Endothelial cell of umbilical vein (primary cell): ENCODE measurements around the gene IGSF11. TPM values are rescaled to one million over a fixed set of nuclear protein-coding genes. Genes with fewer than 3 reads are reported as not detected.

Experiments
- BruUV-seq: library from RNA; stranded (reverse); fragments of 400-500 nt; replicated peaks from 2 replicates; lab custom pipeline; 2021; lab: Mats Ljungman, UMichigan
- CTCF ChIA-PET: fragments of 300-600, 350-600 bp; sonication (Branson Sonifier 250); formaldehyde crosslinking; loops from one replicate; lab custom pipeline; 2021; ENCODE audit warnings: antibody characterized with exemption, inconsistent platforms; lab: Charles Lee
- POLR2A ChIA-PET: fragments of 300-600, 350-600 bp; sonication (Branson Sonifier 250); formaldehyde crosslinking; loops from one replicate; lab custom pipeline; 2021; ENCODE audit warnings: antibody characterized with exemption, inconsistent platforms; lab: Charles Lee
- DNase-seq: peaks from one replicate; pipeline ENCODE4 v3.0.0-alpha.2; 2011; ENCODE audit warnings: low read depth, low spot score
- FAIRE-seq: peaks from 2 replicates; lab custom pipeline; 2011; peaks lifted over from hg19 to GRCh38; lab: Jason Lieb, UNC
- H2AFZ ChIP-seq: 2 replicates; pipeline ENCODE4 v1.6.0; 2012; ENCODE audit warnings: low read depth, low read length, control low read depth, inconsistent platforms
- H3K27ac ChIP-seq: 2 replicates; pipeline ENCODE4 v1.5.1; 2011; ENCODE audit warnings: low read depth, mild to moderate bottlenecking, control low read depth, low read length, moderate library complexity; ENCODE audit not compliant: insufficient read depth
- H3K27me3 ChIP-seq, 2 experiments: 2 replicates each; pipeline versions ENCODE4 v1.6.0 to v1.6.1; 2011; ENCODE audit warnings: low read length in 2 of 2, mixed read lengths in 1 of 2; ENCODE audit not compliant: control insufficient read depth in 2 of 2, insufficient read depth in 2 of 2
- H3K36me3 ChIP-seq, 2 experiments: 2 replicates in 1 of 2; 3 replicates in 1 of 2; pipeline ENCODE4 v1.5.1; 2011; ENCODE audit warnings: low read length in 2 of 2, mild to moderate bottlenecking in 1 of 2, moderate library complexity in 1 of 2; ENCODE audit not compliant: control insufficient read depth in 2 of 2, insufficient read depth in 2 of 2; ENCODE audit errors: extremely low read depth in 1 of 2
- H3K4me1 ChIP-seq: 3 replicates; pipeline ENCODE4 v1.5.1; 2011; ENCODE audit warnings: mild to moderate bottlenecking, low read length; ENCODE audit not compliant: control insufficient read depth, insufficient read depth; ENCODE audit errors: extremely low read depth
- H3K4me2 ChIP-seq: 2 replicates; pipeline ENCODE4 v1.6.1; 2011; ENCODE audit warnings: low read length, control low read depth, mixed read lengths; ENCODE audit not compliant: insufficient read depth
- H3K4me3 ChIP-seq, 3 experiments: fragments of 200-600 bp in 1 of 3; sonication (generic), shearing (Covaris generic) in 1 of 3; replicated peaks in 1 of 3; 2 replicates each; pipeline ENCODE4 v1.5.1; 2011 to 2016; ENCODE audit warnings: control low read depth in 3 of 3, low read length in 3 of 3, mild to moderate bottlenecking in 2 of 3, inconsistent platforms in 1 of 3, low read depth in 1 of 3, moderate library complexity in 1 of 3; ENCODE audit not compliant: insufficient read depth in 1 of 3
- H3K79me2 ChIP-seq: 2 replicates; pipeline ENCODE4 v1.6.0; 2012; ENCODE audit warnings: low read length, inconsistent platforms; ENCODE audit not compliant: control insufficient read depth, insufficient read depth
- H3K9ac ChIP-seq: replicated peaks from 2 replicates; pipeline ENCODE3; 2011; ENCODE audit warnings: low read length, control low read depth; ENCODE audit not compliant: insufficient read depth; ENCODE audit errors: extremely low read depth
- H3K9me1 ChIP-seq: replicated peaks from 3 replicates; pipeline ENCODE4 v1.6.0; 2011; ENCODE audit warnings: mild to moderate bottlenecking, low read length; ENCODE audit not compliant: control insufficient read depth, insufficient read depth; ENCODE audit errors: extremely low read depth
- H3K9me3 ChIP-seq: replicated peaks from 2 replicates; pipeline ENCODE4 v1.5.1; 2012; ENCODE audit warnings: low read length, inconsistent platforms; ENCODE audit not compliant: control insufficient read depth, insufficient read depth
- H4K20me1 ChIP-seq: replicated peaks from 2 replicates; pipeline ENCODE3; 2011; ENCODE audit warnings: mild to moderate bottlenecking, low read length; ENCODE audit not compliant: control insufficient read depth, insufficient read depth; ENCODE audit errors: extremely low read depth
- EZH2 ChIP-seq: IDR thresholded peaks from 2 replicates; pipeline ENCODE4 v1.6.1; 2012; ENCODE audit warnings: borderline replicate concordance, low read depth, mild to moderate bottlenecking, moderate library complexity, low read length, inconsistent platforms; ENCODE audit not compliant: severe bottlenecking
- FOS ChIP-seq: IDR thresholded peaks from 2 replicates; pipeline ENCODE4 v1.6.1; 2011; ENCODE audit warnings: mild to moderate bottlenecking, low read length, moderate library complexity, borderline replicate concordance; ENCODE audit not compliant: insufficient read depth
- GATA2 ChIP-seq: IDR thresholded peaks from 2 replicates; pipeline ENCODE4 v1.7.0; 2011; ENCODE audit warnings: low read depth, mild to moderate bottlenecking, moderate library complexity, mixed read lengths, low read length; ENCODE audit not compliant: insufficient read length, insufficient read depth
- JUN ChIP-seq: IDR thresholded peaks from 2 replicates; pipeline ENCODE4 v1.6.1; 2011; ENCODE audit warnings: borderline replicate concordance, low read depth; ENCODE audit not compliant: insufficient read length, insufficient read depth
- MAX ChIP-seq: IDR thresholded peaks from 2 replicates; pipeline ENCODE4 v1.6.1; 2011; ENCODE audit not compliant: insufficient read depth, insufficient read length
- MYC ChIP-seq: IDR thresholded peaks from one replicate; pipeline ENCODE4 v1.6.1; 2011; ENCODE audit warnings: mild to moderate bottlenecking, low read depth, low read length
- POLR2A ChIP-seq: IDR thresholded peaks from 2 replicates; pipeline ENCODE4 v1.6.1; 2012; ENCODE audit warnings: low read depth, mild to moderate bottlenecking, control low read depth, low read length
- POLR2AphosphoS5 ChIP-seq: IDR thresholded peaks from 2 replicates; pipeline ENCODE4 v1.6.1; 2012; ENCODE audit warnings: low read depth, mild to moderate bottlenecking, control low read depth, low read length, moderate library complexity; ENCODE audit not compliant: insufficient read depth
- dilution Hi-C: fragments of 300-500 bp; cut with MboI; formaldehyde crosslinking; loops from one replicate; pipeline ENCODE4 v1.15.0; 2019; ENCODE audit warnings: low sequenced_read_pairs; ENCODE audit not compliant: extremely low pct_ligation_motif_present
- intact Hi-C: fragments of 100-400 bp; cut with micrococcal nuclease; formaldehyde crosslinking; loops from one replicate; pipeline ENCODE4 v1.10.0; 2022
- polyA plus RNA-seq, 4 experiments: library from polyadenylated mRNA; depleted of rRNA in 3 of 4; stranded (reverse) in 3 of 4; unstranded in 1 of 4; fragments of >200 nt; gene quantifications; 2 replicates each; pipeline versions ENCODE4 v1.2.1 to v1.2.3, GENCODE V29; 2011 to 2012; ENCODE audit warnings: missing spikeins in 1 of 4
- total RNA-seq: library from RNA; stranded (reverse); gene quantifications from 2 replicates; pipeline ENCODE4 v1.2.3, GENCODE V29; 2021
- TF ChIP-seq, protein P1 (sequence below), 2 donors: IDR thresholded peaks; 1 replicate in 1 of 2; 2 replicates in 1 of 2; pipeline ENCODE4 v1.5.1; 2011; ENCODE audit warnings: low read length in 2 of 2, mild to moderate bottlenecking in 2 of 2, moderate library complexity in 2 of 2, control low read depth in 1 of 2, inconsistent platforms in 1 of 2, low read depth in 1 of 2; ENCODE audit not compliant: insufficient read depth in 1 of 2; ENCODE audit errors: extremely low read depth in 1 of 2

The IGSF11 gene
- total and polyA plus RNA-seq, 2 donors (not counting 3 experiments of a cell fraction or from before 2014, with no cell fraction given), result not detected

- dilution Hi-C loops, result no loop called here
- DNase-seq (no peak), FAIRE-seq (no peak)
- TF ChIP-seq FOS (no peak), MAX (no peak), JUN (no peak), MYC (no peak), POLR2A (no peak), EZH2 (no peak), POLR2AphosphoS5 (no peak), GATA2 (no peak)
- TF ChIP-seq, protein P1, sequence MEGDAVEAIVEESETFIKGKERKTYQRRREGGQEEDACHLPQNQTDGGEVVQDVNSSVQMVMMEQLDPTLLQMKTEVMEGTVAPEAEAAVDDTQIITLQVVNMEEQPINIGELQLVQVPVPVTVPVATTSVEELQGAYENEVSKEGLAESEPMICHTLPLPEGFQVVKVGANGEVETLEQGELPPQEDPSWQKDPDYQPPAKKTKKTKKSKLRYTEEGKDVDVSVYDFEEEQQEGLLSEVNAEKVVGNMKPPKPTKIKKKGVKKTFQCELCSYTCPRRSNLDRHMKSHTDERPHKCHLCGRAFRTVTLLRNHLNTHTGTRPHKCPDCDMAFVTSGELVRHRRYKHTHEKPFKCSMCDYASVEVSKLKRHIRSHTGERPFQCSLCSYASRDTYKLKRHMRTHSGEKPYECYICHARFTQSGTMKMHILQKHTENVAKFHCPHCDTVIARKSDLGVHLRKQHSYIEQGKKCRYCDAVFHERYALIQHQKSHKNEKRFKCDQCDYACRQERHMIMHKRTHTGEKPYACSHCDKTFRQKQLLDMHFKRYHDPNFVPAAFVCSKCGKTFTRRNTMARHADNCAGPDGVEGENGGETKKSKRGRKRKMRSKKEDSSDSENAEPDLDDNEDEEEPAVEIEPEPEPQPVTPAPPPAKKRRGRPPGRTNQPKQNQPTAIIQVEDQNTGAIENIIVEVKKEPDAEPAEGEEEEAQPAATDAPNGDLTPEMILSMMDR (IDR thresholded peaks at IDR 0.05; ENCODE audit: extremely low read depth in 1 of 2, insufficient read depth in 1 of 2, low read depth in 1 of 2, low read length in 2 of 2), result no peak
- no peaks in the 10 kb centered on the region for H3K9me3 ChIP-seq
- H3K79me2 ChIP-seq, result no peaks in the 10 kb centered on the region
- H3K9me1 ChIP-seq, result no peaks in the 10 kb centered on the region
- no TSS peak for BruUV-seq
- intact Hi-C loops, result no loop called here
- POLR2A ChIA-PET, result no interaction called here
- no peak overlapping the region for H3K9ac ChIP-seq
- no peak overlapping the region for H2AFZ ChIP-seq
- H3K36me3 ChIP-seq, result no peaks in the 10 kb centered on the region
- no peaks in the 10 kb centered on the region for H4K20me1 ChIP-seq
- H3K4me3 ChIP-seq, result no peak overlapping the region
- no peak overlapping the region for H3K27ac ChIP-seq
- CTCF ChIA-PET, result no interaction called here
- no peaks in the 10 kb centered on the region for H3K27me3 ChIP-seq
- no peaks in the 10 kb centered on the region for H3K4me1 ChIP-seq
- H3K4me2 ChIP-seq, result no peak overlapping the region
These were observed 107.2 kb downstream of the IGSF11 start for GRCh38 chr3:118927449-118927848.
